Measurements from ENCODE around the gene SMIM3. TPM values are rescaled to one million over a fixed set of nuclear protein-coding genes. Genes with fewer than 3 reads are reported as not detected.

Gene SMIM3
- total and polyA plus RNA-seq, 2 of the 13 experiments (the other 11 are each of a cell fraction or from before 2014, with no cell fraction given): 11.6 to 96.7 TPM

GRCh38 chr5:150758531-150759333 is 19.8 kb upstream of the SMIM3 start, which contains the start of gene DCTN4 (continued):
- TF ChIP-seq MAZ (IDR thresholded peaks at IDR 0.05; ENCODE audit: borderline replicate concordance, low read depth, low read length) (peak; percentile 52; the same call in 1 of the 2 replicates), MAZ (CRISPR knock-in tag; IDR thresholded peaks at IDR 0.05; ENCODE audit: low read depth) (peak; percentile 82), TAF1 (CRISPR knock-in tag; IDR thresholded peaks at IDR 0.05) (peak; percentile 85; the same call in 1 of the 2 replicates), MXD1 (CRISPR knock-in tag; IDR thresholded peaks at IDR 0.05) (0 out of 2 replicates have a peak, but pooled peaks have one; percentile 13), HNF4G (IDR thresholded peaks at IDR 0.05; ENCODE audit: borderline replicate concordance, low read depth, low read length) (no peak), HNF4G (CRISPR knock-in tag; IDR thresholded peaks at IDR 0.05; ENCODE audit: borderline replicate concordance, low read depth) (no peak), NR1H2 (CRISPR knock-in tag; IDR thresholded peaks at IDR 0.05; ENCODE audit: borderline replicate concordance, low read depth) (no peak), ZNF605 (CRISPR knock-in tag; IDR thresholded peaks at IDR 0.05) (0 out of 2 replicates have a peak, but pooled peaks have one; percentile 43), YEATS4 (CRISPR knock-in tag; IDR thresholded peaks at IDR 0.05; ENCODE audit: borderline replicate concordance) (no peak; the same call in 1 of the 2 replicates), MYC (CRISPR knock-in tag; IDR thresholded peaks at IDR 0.05; ENCODE audit: borderline replicate concordance) (peak; percentile 64), BRF2 (CRISPR knock-in tag; IDR thresholded peaks at IDR 0.05) (peak; percentile 39; the same call in 1 of the 2 replicates), YEATS2 (CRISPR knock-in tag; IDR thresholded peaks at IDR 0.05; ENCODE audit: borderline replicate concordance) (peak; percentile 46; the same call in 1 of the 2 replicates), ZNF704 (CRISPR knock-in tag; IDR thresholded peaks at IDR 0.05; ENCODE audit: borderline replicate concordance) (0 out of 2 replicates have a peak, but pooled peaks have one; percentile 37), PATZ1 (CRISPR knock-in tag; IDR thresholded peaks at IDR 0.05) (peak; percentile 40; the same call in 1 of the 2 replicates), BHLHE40 (IDR thresholded peaks at IDR 0.05; ENCODE audit: low read length) (peak; percentile 95), HDAC2 (CRISPR knock-in tag; IDR thresholded peaks at IDR 0.05) (no peak; the same call in 1 of the 2 replicates), ZMYM4 (CRISPR knock-in tag; IDR thresholded peaks at IDR 0.05) (peak; percentile 81), ZSCAN29 (CRISPR knock-in tag; conservative IDR thresholded peaks at IDR 0.05) (peak; percentile 74; the same call in 1 of the 2 replicates), NR2C2 (CRISPR knock-in tag; IDR thresholded peaks at IDR 0.05; ENCODE audit: borderline replicate concordance) (peak; percentile 67), RARG (CRISPR knock-in tag; IDR thresholded peaks at IDR 0.05; ENCODE audit: low read depth) (peak; percentile 75; the same call in 1 of the 2 replicates)
- TF ChIP-seq, protein P1, sequence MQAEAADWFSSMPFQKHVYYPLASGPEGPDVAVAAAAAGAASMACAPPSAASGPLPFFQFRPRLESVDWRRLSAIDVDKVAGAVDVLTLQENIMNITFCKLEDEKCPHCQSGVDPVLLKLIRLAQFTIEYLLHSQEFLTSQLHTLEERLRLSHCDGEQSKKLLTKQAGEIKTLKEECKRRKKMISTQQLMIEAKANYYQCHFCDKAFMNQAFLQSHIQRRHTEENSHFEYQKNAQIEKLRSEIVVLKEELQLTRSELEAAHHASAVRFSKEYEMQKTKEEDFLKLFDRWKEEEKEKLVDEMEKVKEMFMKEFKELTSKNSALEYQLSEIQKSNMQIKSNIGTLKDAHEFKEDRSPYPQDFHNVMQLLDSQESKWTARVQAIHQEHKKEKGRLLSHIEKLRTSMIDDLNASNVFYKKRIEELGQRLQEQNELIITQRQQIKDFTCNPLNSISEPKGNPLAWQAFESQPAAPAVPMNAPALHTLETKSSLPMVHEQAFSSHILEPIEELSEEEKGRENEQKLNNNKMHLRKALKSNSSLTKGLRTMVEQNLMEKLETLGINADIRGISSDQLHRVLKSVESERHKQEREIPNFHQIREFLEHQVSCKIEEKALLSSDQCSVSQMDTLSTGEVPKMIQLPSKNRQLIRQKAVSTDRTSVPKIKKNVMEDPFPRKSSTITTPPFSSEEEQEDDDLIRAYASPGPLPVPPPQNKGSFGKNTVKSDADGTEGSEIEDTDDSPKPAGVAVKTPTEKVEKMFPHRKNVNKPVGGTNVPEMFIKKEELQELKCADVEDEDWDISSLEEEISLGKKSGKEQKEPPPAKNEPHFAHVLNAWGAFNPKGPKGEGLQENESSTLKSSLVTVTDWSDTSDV (CRISPR knock-in tag; IDR thresholded peaks at IDR 0.05): no peak

Data from HepG2 (cell line).